GM23338 (cell line): ENCODE data around the gene KCTD15. TPM values are rescaled to one million over a fixed set of nuclear protein-coding genes. Genes with fewer than 3 reads are reported as not detected.

ENCODE experiments used
- ATAC-seq: fragments of 200-7000 bp; cut with Tn5 transposase; 3 replicates; pipeline ENCODE4 v1.9.1; 2020
- DNase-seq: peaks from one replicate; pipeline ENCODE4 v3.0.0-alpha.2; 2015; ENCODE audit warnings: low spot score
- H2AFZ ChIP-seq: fragments of 200-600 bp; sonication (generic); 2 replicates; pipeline ENCODE4 v1.8.0; 2016; ENCODE audit warnings: antibody characterized with exemption, mild to moderate bottlenecking, moderate library complexity
- H3F3A ChIP-seq: fragments of 200-600 bp; sonication (generic); replicated peaks from 2 replicates; pipeline ENCODE4 v1.8.0; 2017; ENCODE audit warnings: antibody characterized with exemption, mixed run types, low read depth
- H3K27ac ChIP-seq: fragments of 200-600 bp; sonication (generic); 2 replicates; pipeline ENCODE4 v1.6.1; 2016; ENCODE audit warnings: low read depth
- H3K27me3 ChIP-seq: fragments of 200-600 bp; sonication (generic); 2 replicates; pipeline ENCODE4 v1.8.0; 2016; ENCODE audit warnings: mild to moderate bottlenecking, mixed run types, moderate library complexity; ENCODE audit not compliant: insufficient read depth
- H3K36me3 ChIP-seq: fragments of 200-600 bp; sonication (generic); 2 replicates; pipeline ENCODE4 v1.8.0; 2016; ENCODE audit warnings: mild to moderate bottlenecking; ENCODE audit not compliant: insufficient read depth
- H3K4me1 ChIP-seq: fragments of 200-600 bp; sonication (generic); 2 replicates; pipeline ENCODE4 v1.8.0; 2016; ENCODE audit warnings: mild to moderate bottlenecking, moderate library complexity; ENCODE audit not compliant: insufficient read depth
- H3K4me2 ChIP-seq: fragments of 200-600 bp; sonication (generic); 2 replicates; pipeline ENCODE4 v1.7.1; 2017; ENCODE audit warnings: mixed run types
- H3K4me3 ChIP-seq: fragments of 200-600 bp; sonication (generic); 2 replicates; pipeline ENCODE4 v1.6.1; 2016; ENCODE audit warnings: mixed run types
- H3K79me2 ChIP-seq: fragments of 200-600 bp; sonication (generic); replicated peaks from 2 replicates; pipeline ENCODE4 v1.8.0; 2017; ENCODE audit warnings: mild to moderate bottlenecking; ENCODE audit not compliant: insufficient read depth
- H3K9me2 ChIP-seq: fragments of 200-600 bp; sonication (generic); 2 replicates; pipeline ENCODE4 v1.8.0; 2017; ENCODE audit not compliant: insufficient read depth
- H4K20me1 ChIP-seq: fragments of 200-600 bp; sonication (generic); replicated peaks from 2 replicates; pipeline ENCODE4 v1.8.0; 2017; ENCODE audit warnings: mild to moderate bottlenecking; ENCODE audit not compliant: insufficient read depth
- H3K27ac Mint-ChIP-seq: 2 replicates; pipeline ENCODE4 v1.8.0; 2020; ENCODE audit warnings: inconsistent platforms, mild to moderate bottlenecking, moderate library complexity, mixed read lengths
- H3K27me3 Mint-ChIP-seq: 3 replicates; pipeline ENCODE4 v1.8.0; 2022; ENCODE audit warnings: low read depth, mild to moderate bottlenecking, moderate library complexity, mixed read lengths, inconsistent platforms; ENCODE audit not compliant: insufficient read depth, poor library complexity
- H3K36me3 Mint-ChIP-seq: 3 replicates; pipeline ENCODE4 v1.8.0; 2021; ENCODE audit warnings: low read depth, mild to moderate bottlenecking, inconsistent platforms, moderate library complexity, mixed read lengths
- H3K4me1 Mint-ChIP-seq: 3 replicates; pipeline ENCODE4 v1.8.0; 2020; ENCODE audit warnings: mild to moderate bottlenecking, inconsistent platforms, mixed read lengths
- H3K4me3 Mint-ChIP-seq: 3 replicates; pipeline ENCODE4 v1.8.0; 2021; ENCODE audit warnings: moderate library complexity, mild to moderate bottlenecking, inconsistent platforms, mixed read lengths
- H3K9me3 Mint-ChIP-seq: 3 replicates; pipeline ENCODE4 v1.8.0; 2020; ENCODE audit warnings: moderate library complexity, mild to moderate bottlenecking, inconsistent platforms, mixed read lengths
- EZH2 ChIP-seq: fragments of 200-600 bp; sonication (generic); IDR thresholded peaks from one replicate; pipeline ENCODE4 v1.8.0; 2017; ENCODE audit warnings: antibody characterized with exemption, mild to moderate bottlenecking, low read depth; ENCODE audit not compliant: unreplicated experiment
- JUNB ChIP-seq: IDR thresholded peaks from one replicate; pipeline ENCODE4 v1.6.1; 2016; ENCODE audit warnings: antibody characterized with exemption; ENCODE audit not compliant: unreplicated experiment
- POLR2AphosphoS5 ChIP-seq: IDR thresholded peaks from 2 replicates; pipeline ENCODE4 v1.6.1; 2016; ENCODE audit warnings: antibody characterized with exemption, low read depth
- REST ChIP-seq: IDR thresholded peaks from one replicate; pipeline ENCODE4 v1.6.1; 2018; ENCODE audit warnings: antibody characterized with exemption; ENCODE audit not compliant: unreplicated experiment
- STAT1 ChIP-seq: IDR thresholded peaks from one replicate; pipeline ENCODE4 v1.6.1; 2016; ENCODE audit warnings: antibody characterized with exemption; ENCODE audit not compliant: unreplicated experiment
- ZNF114 ChIP-seq: fragments of 250-450 bp; sonication (Bioruptor Pico); IDR thresholded peaks from 2 replicates; pipeline ENCODE4 v1.5.0; 2020; ENCODE audit warnings: mild to moderate bottlenecking, moderate library complexity
- polyA plus RNA-seq: library from polyadenylated mRNA; unstranded; fragments of >200 nt; fragmentation: Nextera tagmentation; extraction: Ambion mirVana; gene quantifications from 2 replicates; pipeline ENCODE4 v1.2.1, GENCODE V29; 2016
- total RNA-seq: library from RNA; depleted of rRNA; stranded (reverse); fragments of >200 nt; shearing (Covaris generic); gene quantifications from 2 replicates; pipeline ENCODE4 v1.2.3, GENCODE V29; 2014
- TF ChIP-seq, protein P1 (sequence below), 2 experiments: fragments of 200-600 bp in 1 of 2; sonication (generic) in 1 of 2; conservative IDR thresholded peaks; 2 replicates each; pipeline versions ENCODE4 v1.5.1 to v1.6.1; 2016 to 2017; ENCODE audit warnings: antibody characterized with exemption in 2 of 2, low read depth in 2 of 2, mild to moderate bottlenecking in 2 of 2, moderate library complexity in 1 of 2

The KCTD15 gene
- total and polyA plus RNA-seq, 2 experiments from 2014 or later = 5.1 to 60.1 TPM

GRCh38 chr19:33819506-33819879 lies 22.8 kb downstream of the KCTD15 start (continued):
- TF ChIP-seq ZNF114 (CRISPR knock-in tag) (no peak), EZH2 (no peak), JUNB (no peak)

GRCh38 chr19:33819880-33820781 lies 23.5 kb downstream of the KCTD15 start:
- Histone ChIP-seq H4K20me1 (no peaks in the 10 kb centered on the region), H3K4me2 (peak overlapping the region; percentile 96), H3K27me3 (0 out of 2 replicates have a peak, but pooled peaks cover 5% of the 10 kb centered on the region), H3K79me2 (no peaks in the 10 kb centered on the region), H3F3A (no peaks in the 10 kb centered on the region), H3K36me3 (no peaks in the 10 kb centered on the region), H3K4me1 (peaks cover 9% of the 10 kb centered on the region), H3K4me3 (peak overlapping the region; percentile 78), H2AFZ (peak overlapping the region; percentile 78), H3K9me2 (no peaks in the 10 kb centered on the region), H3K27ac (peak overlapping the region; percentile 79; the same call in 1 of the 2 replicates)
- peak; percentile 87 for ATAC-seq
- Mint-ChIP-seq H3K36me3 (no peaks in the 10 kb centered on the region), H3K4me3 (peak overlapping the region; percentile 77), H3K27ac (no peak overlapping the region), H3K4me1 (peaks cover 16% of the 10 kb centered on the region), H3K9me3 (no peaks in the 10 kb centered on the region), H3K27me3 (peaks cover 13% of the 10 kb centered on the region)
- TF ChIP-seq STAT1 (no peak), POLR2AphosphoS5 (peak; percentile 71; the same call in 1 of the 2 replicates)
- TF ChIP-seq, protein P1, sequence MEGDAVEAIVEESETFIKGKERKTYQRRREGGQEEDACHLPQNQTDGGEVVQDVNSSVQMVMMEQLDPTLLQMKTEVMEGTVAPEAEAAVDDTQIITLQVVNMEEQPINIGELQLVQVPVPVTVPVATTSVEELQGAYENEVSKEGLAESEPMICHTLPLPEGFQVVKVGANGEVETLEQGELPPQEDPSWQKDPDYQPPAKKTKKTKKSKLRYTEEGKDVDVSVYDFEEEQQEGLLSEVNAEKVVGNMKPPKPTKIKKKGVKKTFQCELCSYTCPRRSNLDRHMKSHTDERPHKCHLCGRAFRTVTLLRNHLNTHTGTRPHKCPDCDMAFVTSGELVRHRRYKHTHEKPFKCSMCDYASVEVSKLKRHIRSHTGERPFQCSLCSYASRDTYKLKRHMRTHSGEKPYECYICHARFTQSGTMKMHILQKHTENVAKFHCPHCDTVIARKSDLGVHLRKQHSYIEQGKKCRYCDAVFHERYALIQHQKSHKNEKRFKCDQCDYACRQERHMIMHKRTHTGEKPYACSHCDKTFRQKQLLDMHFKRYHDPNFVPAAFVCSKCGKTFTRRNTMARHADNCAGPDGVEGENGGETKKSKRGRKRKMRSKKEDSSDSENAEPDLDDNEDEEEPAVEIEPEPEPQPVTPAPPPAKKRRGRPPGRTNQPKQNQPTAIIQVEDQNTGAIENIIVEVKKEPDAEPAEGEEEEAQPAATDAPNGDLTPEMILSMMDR (conservative IDR thresholded peaks at IDR 0.05; ENCODE audit: low read depth in 2 of 2) = peak in 1 of 2 experiments; percentile 12; a peak in 1 of 4 replicates
- DNase-seq = peak; percentile 84

GRCh38 chr19:33821871-33822270 lies 25.2 kb downstream of the KCTD15 start:
- no peak overlapping the region for H3K27ac Mint-ChIP-seq

More at GRCh38 chr19:33821871-33822270, 25.2 kb downstream of the KCTD15 start:
- H3K4me3 Mint-ChIP-seq = no peak overlapping the region
- no peak for TF ChIP-seq REST
- peaks cover 13% of the 10 kb centered on the region for H3K27me3 Mint-ChIP-seq
- DNase-seq (no peak), ATAC-seq (no peak)
- no peaks in the 10 kb centered on the region for H3K36me3 Mint-ChIP-seq
- no peak overlapping the region for H3K4me2 ChIP-seq
- no peaks in the 10 kb centered on the region for H3K9me3 Mint-ChIP-seq
- H3K27me3 ChIP-seq = 0 out of 2 replicates have a peak, but pooled peaks cover 5% of the 10 kb centered on the region
- peaks cover 13% of the 10 kb centered on the region for H3K4me1 Mint-ChIP-seq
- H3K79me2 ChIP-seq = no peaks in the 10 kb centered on the region
- H2AFZ ChIP-seq = no peak overlapping the region
- peaks cover 9% of the 10 kb centered on the region for H3K4me1 ChIP-seq
- no peaks in the 10 kb centered on the region for H3K9me2 ChIP-seq
- no peaks in the 10 kb centered on the region for H3F3A ChIP-seq
- no peak overlapping the region for H3K4me3 ChIP-seq
- no peaks in the 10 kb centered on the region for H3K36me3 ChIP-seq
- no peak overlapping the region for H3K27ac ChIP-seq
- no peaks in the 10 kb centered on the region for H4K20me1 ChIP-seq
